ENCODE measurements around the gene GABRB3.

GABRB3 gene

GRCh38 chr15:26767169-26767670, 5.6 kb downstream of the GABRB3 start:
- Histone ChIP-seq H2AFZ (ENCODE audit: low read length) (no peak overlapping the region), H3F3A (ENCODE audit: low read depth) (no peaks in the 10 kb centered on the region), H4K20me1 (ENCODE audit: insufficient read depth, low read length, poor library complexity, severe bottlenecking) (no peaks in the 10 kb centered on the region), H3K9ac (ENCODE audit: low read depth, low read length, poor library complexity, severe bottlenecking) (no peak overlapping the region), H3K9me2 (replicated peaks; ENCODE audit: low read depth, low read length) (no peaks in the 10 kb centered on the region), H3K9me3 (ENCODE audit: insufficient read depth, low read depth, low read length) (peaks cover 2% of the 10 kb centered on the region; the same call in 1 of the 2 replicates), H3K27me3 (ENCODE audit: insufficient read depth, low read length, poor library complexity, severe bottlenecking) (no peaks in the 10 kb centered on the region), H3K36me3 (ENCODE audit: insufficient read depth, low read length) (no peaks in the 10 kb centered on the region), H3K79me2 (ENCODE audit: insufficient read depth, low read length) (no peaks in the 10 kb centered on the region), H3K4me1 (ENCODE audit: insufficient read depth, low read length, poor library complexity, severe bottlenecking) (no peaks in the 10 kb centered on the region), H3K4me2 (ENCODE audit: low read depth, low read length, poor library complexity, severe bottlenecking) (no peak overlapping the region), H3K4me3 (ENCODE audit: low read length, poor library complexity, severe bottlenecking) (no peak overlapping the region)
- TF ChIP-seq CTCF (conservative IDR thresholded peaks at IDR 0.05; ENCODE audit: low read length): no peak
- TF ChIP-seq EZH2phosphoT487 (IDR thresholded peaks at IDR 0.05; ENCODE audit: borderline replicate concordance): no peak

DNA sequence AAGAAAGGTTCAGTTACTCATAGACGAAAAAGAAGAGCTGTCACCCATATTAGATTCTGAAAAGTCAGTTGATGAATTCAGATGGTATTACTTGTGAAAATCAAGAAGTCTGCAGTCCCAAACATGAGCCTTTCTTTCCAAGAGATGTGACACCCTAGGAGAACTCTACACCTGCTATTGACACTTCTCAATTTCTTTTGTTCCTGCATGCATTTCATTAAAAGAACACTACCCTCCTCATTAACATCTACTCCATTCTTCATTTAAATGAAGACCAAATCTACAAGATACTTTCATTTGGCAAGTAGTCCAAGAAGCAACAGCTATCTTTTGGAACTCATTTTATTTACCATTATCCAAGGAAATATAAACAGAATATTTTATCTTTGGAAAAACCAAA, 6.6 kb downstream of the GABRB3 start:
- TF ChIP-seq EZH2phosphoT487 (IDR thresholded peaks at IDR 0.05; ENCODE audit: borderline replicate concordance): no peak
- no peak for TF ChIP-seq CTCF (conservative IDR thresholded peaks at IDR 0.05; ENCODE audit: low read length)
- Histone ChIP-seq H3K4me1 (ENCODE audit: insufficient read depth, low read length, poor library complexity, severe bottlenecking) (no peaks in the 10 kb centered on the region), H4K20me1 (ENCODE audit: insufficient read depth, low read length, poor library complexity, severe bottlenecking) (no peaks in the 10 kb centered on the region), H3K9me3 (ENCODE audit: insufficient read depth, low read depth, low read length) (peaks cover 2% of the 10 kb centered on the region; the same call in 1 of the 2 replicates), H3F3A (ENCODE audit: low read depth) (no peaks in the 10 kb centered on the region), H2AFZ (ENCODE audit: low read length) (no peak overlapping the region), H3K4me3 (ENCODE audit: low read length, poor library complexity, severe bottlenecking) (no peak overlapping the region), H3K4me2 (ENCODE audit: low read depth, low read length, poor library complexity, severe bottlenecking) (no peak overlapping the region), H3K79me2 (ENCODE audit: insufficient read depth, low read length) (no peaks in the 10 kb centered on the region), H3K36me3 (ENCODE audit: insufficient read depth, low read length) (no peaks in the 10 kb centered on the region), H3K9me2 (replicated peaks; ENCODE audit: low read depth, low read length) (no peaks in the 10 kb centered on the region), H3K9ac (ENCODE audit: low read depth, low read length, poor library complexity, severe bottlenecking) (no peak overlapping the region), H3K27me3 (ENCODE audit: insufficient read depth, low read length, poor library complexity, severe bottlenecking) (no peaks in the 10 kb centered on the region)

- Histone ChIP-seq H3K4me3 (ENCODE audit: low read length, poor library complexity, severe bottlenecking) (no peak overlapping the region), H3K4me1 (ENCODE audit: insufficient read depth, low read length, poor library complexity, severe bottlenecking) (no peaks in the 10 kb centered on the region), H3K27me3 (ENCODE audit: insufficient read depth, low read length, poor library complexity, severe bottlenecking) (no peaks in the 10 kb centered on the region), H2AFZ (ENCODE audit: low read length) (no peak overlapping the region), H3K79me2 (ENCODE audit: insufficient read depth, low read length) (no peaks in the 10 kb centered on the region), H3F3A (ENCODE audit: low read depth) (no peaks in the 10 kb centered on the region), H3K9ac (ENCODE audit: low read depth, low read length, poor library complexity, severe bottlenecking) (no peak overlapping the region), H3K36me3 (ENCODE audit: insufficient read depth, low read length) (no peaks in the 10 kb centered on the region), H3K4me2 (ENCODE audit: low read depth, low read length, poor library complexity, severe bottlenecking) (no peak overlapping the region), H3K9me2 (replicated peaks; ENCODE audit: low read depth, low read length) (no peaks in the 10 kb centered on the region), H3K9me3 (ENCODE audit: insufficient read depth, low read depth, low read length) (no peaks in the 10 kb centered on the region), H4K20me1 (ENCODE audit: insufficient read depth, low read length, poor library complexity, severe bottlenecking) (no peaks in the 10 kb centered on the region)
- TF ChIP-seq CTCF (conservative IDR thresholded peaks at IDR 0.05; ENCODE audit: low read length) (no peak), EZH2phosphoT487 (IDR thresholded peaks at IDR 0.05; ENCODE audit: borderline replicate concordance) (no peak)
Observed at GRCh38 chr15:26759986-26760385, 12.9 kb downstream of the GABRB3 start.
